ENCODE results near the gene HMHB1. TPM values are rescaled to one million over a fixed set of nuclear protein-coding genes. Genes with fewer than 3 reads are reported as not detected.

The HMHB1 gene
- polyA plus RNA-seq, 1 donor (not counting 4 experiments of a cell fraction or from before 2014, with no cell fraction given): not detected

DNA sequence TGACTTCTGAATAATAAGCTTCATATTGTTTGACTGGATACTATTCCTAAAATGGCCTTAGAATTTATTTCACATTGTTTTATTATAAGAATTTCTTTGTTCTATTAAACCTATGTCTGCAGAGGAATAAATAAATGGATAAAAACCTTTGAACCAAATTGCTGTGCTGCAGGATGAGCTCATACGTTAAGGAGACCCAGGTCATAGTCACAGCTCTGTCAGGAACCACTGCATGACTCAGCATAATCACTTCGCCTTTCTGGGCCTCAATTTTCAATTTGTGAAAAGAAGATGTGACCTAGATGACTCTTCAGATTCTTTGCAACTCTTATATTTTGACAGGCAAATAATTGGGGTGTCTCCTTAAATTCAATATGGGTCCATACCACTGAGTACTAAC, 36.7 kb upstream of the HMHB1 start:
- H2AFZ ChIP-seq (ENCODE audit: control insufficient read depth, low read length): no peak overlapping the region
- H3K27me3 ChIP-seq (ENCODE audit: control insufficient read depth, extremely low read depth, insufficient read depth, low read length): no peaks in the 10 kb centered on the region
- H3K79me2 ChIP-seq (ENCODE audit: control insufficient read depth, insufficient read depth, low read length): no peaks in the 10 kb centered on the region
- no peak overlapping the region for H3K27ac ChIP-seq (ENCODE audit: control insufficient read depth, insufficient read depth, low read length)
- no peaks in the 10 kb centered on the region for H3K9me1 ChIP-seq (ENCODE audit: control insufficient read depth, extremely low read depth, insufficient read depth, low read length)
- no peaks in the 10 kb centered on the region for H3K9me3 ChIP-seq (ENCODE audit: control insufficient read depth, low read depth, low read length)
- H3K36me3 ChIP-seq (ENCODE audit: control insufficient read depth in 2 of 2, extremely low read depth in 1 of 2, insufficient read depth in 2 of 2, low read length in 2 of 2): no peaks in the 10 kb centered on the region
- no peak for DNase-seq (ENCODE audit: low read depth, low spot score)
- H3K9ac ChIP-seq (ENCODE audit: control insufficient read depth, extremely low read depth, insufficient read depth, low read length): no peak overlapping the region
- no peak for TF ChIP-seq EZH2 (IDR thresholded peaks at IDR 0.05; ENCODE audit: low read length)
- TF ChIP-seq, protein P1, sequence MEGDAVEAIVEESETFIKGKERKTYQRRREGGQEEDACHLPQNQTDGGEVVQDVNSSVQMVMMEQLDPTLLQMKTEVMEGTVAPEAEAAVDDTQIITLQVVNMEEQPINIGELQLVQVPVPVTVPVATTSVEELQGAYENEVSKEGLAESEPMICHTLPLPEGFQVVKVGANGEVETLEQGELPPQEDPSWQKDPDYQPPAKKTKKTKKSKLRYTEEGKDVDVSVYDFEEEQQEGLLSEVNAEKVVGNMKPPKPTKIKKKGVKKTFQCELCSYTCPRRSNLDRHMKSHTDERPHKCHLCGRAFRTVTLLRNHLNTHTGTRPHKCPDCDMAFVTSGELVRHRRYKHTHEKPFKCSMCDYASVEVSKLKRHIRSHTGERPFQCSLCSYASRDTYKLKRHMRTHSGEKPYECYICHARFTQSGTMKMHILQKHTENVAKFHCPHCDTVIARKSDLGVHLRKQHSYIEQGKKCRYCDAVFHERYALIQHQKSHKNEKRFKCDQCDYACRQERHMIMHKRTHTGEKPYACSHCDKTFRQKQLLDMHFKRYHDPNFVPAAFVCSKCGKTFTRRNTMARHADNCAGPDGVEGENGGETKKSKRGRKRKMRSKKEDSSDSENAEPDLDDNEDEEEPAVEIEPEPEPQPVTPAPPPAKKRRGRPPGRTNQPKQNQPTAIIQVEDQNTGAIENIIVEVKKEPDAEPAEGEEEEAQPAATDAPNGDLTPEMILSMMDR (optimal IDR thresholded peaks at IDR 0.05 in 1 of 3, IDR thresholded peaks at IDR 0.05 in 1 of 3, conservative IDR thresholded peaks at IDR 0.05 in 1 of 3; ENCODE audit: extremely low read depth in 1 of 3, insufficient read depth in 2 of 3, low read length in 3 of 3): no peak
- H3K4me1 ChIP-seq (ENCODE audit: control insufficient read depth, extremely low read depth, insufficient read depth, low read length): no peaks in the 10 kb centered on the region
- H3K4me2 ChIP-seq (ENCODE audit: control insufficient read depth, extremely low read depth, insufficient read depth, low read depth, low read length): no peak overlapping the region
- dilution Hi-C loops (cut with MboI; ENCODE audit: extremely low pct_ligation_motif_present, low sequenced_read_pairs): no loop called here
- no peak for FAIRE-seq
- no peaks in the 10 kb centered on the region for H4K20me1 ChIP-seq (ENCODE audit: control insufficient read depth, extremely low read depth, insufficient read depth, low read length)
- no peak overlapping the region for H3K4me3 ChIP-seq (ENCODE audit: control insufficient read depth in 2 of 3, extremely low read depth in 1 of 3, insufficient read depth in 2 of 3, low read depth in 1 of 3, low read length in 3 of 3)

DNA sequence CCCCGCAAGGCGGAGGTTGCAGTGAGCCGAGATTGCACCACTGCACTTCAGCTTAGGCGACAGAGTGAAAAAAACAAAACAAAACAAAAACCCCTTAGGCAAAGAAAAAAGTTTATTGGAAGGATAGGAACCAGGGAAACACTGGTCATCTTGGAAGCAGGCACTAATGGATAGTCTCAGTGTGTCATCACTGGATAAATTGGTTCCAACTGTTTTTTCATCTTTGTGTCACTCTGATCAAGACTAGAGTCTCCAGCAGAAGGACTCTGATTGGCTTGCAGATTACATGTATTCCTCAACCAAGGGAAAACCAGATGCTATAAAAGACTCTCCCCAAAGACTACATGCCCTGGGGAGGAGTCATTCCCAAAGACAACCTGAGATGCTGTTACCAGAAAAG, 35.0 kb upstream of the HMHB1 start:
- Histone ChIP-seq H3K27ac (ENCODE audit: control insufficient read depth, insufficient read depth, low read length) (no peak overlapping the region), H3K79me2 (ENCODE audit: control insufficient read depth, insufficient read depth, low read length) (no peaks in the 10 kb centered on the region), H3K36me3 (ENCODE audit: control insufficient read depth in 2 of 2, extremely low read depth in 1 of 2, insufficient read depth in 2 of 2, low read length in 2 of 2) (no peaks in the 10 kb centered on the region), H3K9me3 (ENCODE audit: control insufficient read depth, low read depth, low read length) (no peaks in the 10 kb centered on the region), H3K4me3 (ENCODE audit: control insufficient read depth in 2 of 3, extremely low read depth in 1 of 3, insufficient read depth in 2 of 3, low read depth in 1 of 3, low read length in 3 of 3) (no peak overlapping the region), H3K9me1 (ENCODE audit: control insufficient read depth, extremely low read depth, insufficient read depth, low read length) (no peaks in the 10 kb centered on the region), H4K20me1 (ENCODE audit: control insufficient read depth, extremely low read depth, insufficient read depth, low read length) (no peaks in the 10 kb centered on the region), H3K4me2 (ENCODE audit: control insufficient read depth, extremely low read depth, insufficient read depth, low read depth, low read length) (no peak overlapping the region), H3K4me1 (ENCODE audit: control insufficient read depth, extremely low read depth, insufficient read depth, low read length) (no peaks in the 10 kb centered on the region), H3K9ac (ENCODE audit: control insufficient read depth, extremely low read depth, insufficient read depth, low read length) (no peak overlapping the region), H2AFZ (ENCODE audit: control insufficient read depth, low read length) (no peak overlapping the region), H3K27me3 (ENCODE audit: control insufficient read depth, extremely low read depth, insufficient read depth, low read length) (no peaks in the 10 kb centered on the region)
- no peak for DNase-seq (ENCODE audit: low read depth, low spot score)
- no peak for FAIRE-seq
- dilution Hi-C loops (cut with MboI; ENCODE audit: extremely low pct_ligation_motif_present, low sequenced_read_pairs): no loop called here
- TF ChIP-seq, protein P1 (optimal IDR thresholded peaks at IDR 0.05 in 1 of 3, IDR thresholded peaks at IDR 0.05 in 1 of 3, conservative IDR thresholded peaks at IDR 0.05 in 1 of 3; ENCODE audit: extremely low read depth in 1 of 3, insufficient read depth in 2 of 3, low read length in 3 of 3): no peak
- no peak for TF ChIP-seq EZH2 (IDR thresholded peaks at IDR 0.05; ENCODE audit: low read length)

All from keratinocyte (primary cell).